ENCODE results near the gene ARL6IP1.

GRCh38 chr16:18833707-18834505, 32.6 kb upstream of the ARL6IP1 start:
- TF ChIP-seq CTCF (IDR thresholded peaks at IDR 0.05) (no peak), POLR2A (IDR thresholded peaks at IDR 0.05) (no peak), POLR2AphosphoS5 (IDR thresholded peaks at IDR 0.05) (no peak)
